Activated CD4-positive, alpha-beta T cell treated with anti-CD3 and anti-CD28 coated beads, Interleukin-2, amount 10 ng/mL, durations not matched to agents 24 days and 14 days (primary cell): ENCODE data around the gene HMOX2. TPM values are rescaled to one million over a fixed set of nuclear protein-coding genes. Genes with fewer than 3 reads are reported as not detected.

ENCODE experiments used
- DNase-seq: peaks from one replicate; pipeline ENCODE4 v3.0.0; 2022
- H3K27ac Mint-ChIP-seq: one replicate; pipeline ENCODE4 v1.8.0; 2022; ENCODE audit warnings: mild to moderate bottlenecking, mixed read lengths
- H3K27me3 Mint-ChIP-seq: one replicate; pipeline ENCODE4 v1.8.0; 2022; ENCODE audit warnings: mixed read lengths
- H3K36me3 Mint-ChIP-seq: one replicate; pipeline ENCODE4 v1.8.0; 2022; ENCODE audit warnings: low read depth, mild to moderate bottlenecking, mixed read lengths
- H3K4me1 Mint-ChIP-seq: one replicate; pipeline ENCODE4 v1.8.0; 2021; ENCODE audit warnings: mixed read lengths
- H3K4me3 Mint-ChIP-seq: one replicate; pipeline ENCODE4 v1.8.0; 2022; ENCODE audit warnings: mild to moderate bottlenecking, moderate library complexity, mixed read lengths
- H3K9me3 Mint-ChIP-seq: one replicate; pipeline ENCODE4 v1.8.0; 2021; ENCODE audit warnings: mixed read lengths
- intact Hi-C: fragments of 100-400 bp; cut with micrococcal nuclease; formaldehyde crosslinking; loops from one replicate; pipeline ENCODE4 v1.15.1; 2023
- total RNA-seq: library from RNA; stranded (reverse); gene quantifications from 2 replicates; pipeline ENCODE4 v1.2.3, GENCODE V29; 2022

The HMOX2 gene
- total RNA-seq, 1 donor from 2014 or later, result 64.3 TPM

DNA sequence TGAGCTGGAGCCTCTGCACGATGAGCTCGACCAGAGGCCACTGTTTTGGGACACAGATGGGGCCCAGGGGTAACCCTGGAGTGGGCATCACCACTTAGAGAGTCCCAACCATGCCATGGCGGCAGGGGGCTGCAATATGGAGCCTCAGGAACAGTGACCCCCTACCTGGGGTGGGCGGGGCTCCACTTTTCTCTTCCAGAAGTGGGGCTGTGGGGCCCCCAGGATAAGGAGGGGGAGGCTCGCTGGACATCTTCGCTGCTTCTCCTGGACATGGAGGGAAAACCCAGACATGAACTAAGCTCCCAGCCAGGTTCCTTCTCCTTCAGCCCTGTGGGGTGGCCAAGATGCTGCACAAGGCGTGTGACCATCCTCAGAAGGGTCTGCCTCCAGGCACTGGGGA is 37.7 kb downstream of the HMOX2 start:
- H3K9me3 Mint-ChIP-seq, result no peaks in the 10 kb centered on the region
- H3K4me1 Mint-ChIP-seq, result peaks cover 36% of the 10 kb centered on the region
- DNase-seq, result no peak
- intact Hi-C loops, result loop anchor here (2.0 kb wide), 2 partner anchors 15 to 35 kb away; no protein-coding TSS in a partner anchor
- peak overlapping the region; percentile 8 for H3K4me3 Mint-ChIP-seq
- H3K36me3 Mint-ChIP-seq, result peaks cover 35% of the 10 kb centered on the region
- H3K27ac Mint-ChIP-seq, result no peak overlapping the region
- no peaks in the 10 kb centered on the region for H3K27me3 Mint-ChIP-seq

DNA sequence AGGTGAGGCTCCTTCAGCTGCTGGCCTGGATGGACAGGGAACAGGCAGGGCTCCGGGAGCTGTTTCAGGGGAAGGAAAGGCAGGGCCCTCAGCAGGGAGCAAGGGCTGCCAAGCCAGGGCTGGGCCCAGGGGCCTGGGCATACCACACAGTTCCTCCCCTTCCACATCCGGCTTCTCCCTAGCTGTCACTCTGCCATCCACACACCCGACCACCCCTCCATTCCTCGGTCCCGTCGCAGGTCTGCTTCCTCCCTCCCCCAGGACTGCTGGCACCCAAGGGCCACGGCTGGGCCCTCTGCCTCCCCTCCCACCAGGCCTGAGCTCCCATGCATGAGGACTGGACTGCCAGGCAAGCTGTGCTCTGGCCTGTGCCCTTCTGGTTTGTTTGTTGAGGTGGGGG is 38.4 kb downstream of the HMOX2 start:
- Mint-ChIP-seq H3K27me3 (no peaks in the 10 kb centered on the region), H3K27ac (peak overlapping the region; percentile 79), H3K9me3 (no peaks in the 10 kb centered on the region), H3K4me3 (peak overlapping the region; percentile 69), H3K36me3 (peaks cover 35% of the 10 kb centered on the region), H3K4me1 (peaks cover 36% of the 10 kb centered on the region)
- intact Hi-C loops, result loop anchor here (1.0 to 2.0 kb wide), 3 partner anchors 9 to 34 kb away; no protein-coding TSS in a partner anchor
- DNase-seq, result no peak

DNA sequence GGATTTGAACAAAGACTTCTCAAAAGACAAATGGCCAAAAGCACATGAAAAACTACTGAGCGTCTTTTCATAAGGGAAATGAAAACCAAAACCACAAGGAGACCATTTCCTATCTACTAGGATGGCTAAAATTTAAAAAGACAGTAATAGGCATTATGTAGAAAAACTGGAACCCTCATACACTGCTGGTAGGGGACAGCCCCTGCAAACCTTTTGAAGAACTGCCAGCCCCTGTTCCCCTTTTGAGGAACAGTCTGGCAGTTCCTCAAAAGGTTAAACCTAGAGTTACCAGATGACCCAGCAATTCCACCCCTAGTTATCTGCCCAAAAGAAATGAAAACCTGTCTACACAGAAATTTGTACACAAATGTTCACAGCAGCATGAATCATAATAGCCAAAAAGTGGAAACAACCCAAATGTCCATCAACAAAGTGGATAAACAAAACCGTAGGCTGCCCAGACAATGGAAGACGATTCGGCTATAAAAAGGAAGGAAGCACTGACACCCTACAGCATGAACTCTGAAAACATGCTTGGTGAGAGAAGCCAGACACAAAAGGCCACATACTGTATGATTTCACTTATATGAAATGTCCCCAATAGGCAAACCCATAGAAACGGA is 39.5 kb downstream of the HMOX2 start:
- H3K27ac Mint-ChIP-seq, result peak overlapping the region; percentile 79
- H3K36me3 Mint-ChIP-seq, result peaks cover 30% of the 10 kb centered on the region
- peak overlapping the region; percentile 69 for H3K4me3 Mint-ChIP-seq
- no peaks in the 10 kb centered on the region for H3K27me3 Mint-ChIP-seq
- no peaks in the 10 kb centered on the region for H3K9me3 Mint-ChIP-seq
- peaks cover 34% of the 10 kb centered on the region for H3K4me1 Mint-ChIP-seq
- intact Hi-C loops, result loop anchor here (1.0 to 2.0 kb wide), 3 partner anchors 10 to 33 kb away; no protein-coding TSS in a partner anchor
- DNase-seq, result no peak

DNA sequence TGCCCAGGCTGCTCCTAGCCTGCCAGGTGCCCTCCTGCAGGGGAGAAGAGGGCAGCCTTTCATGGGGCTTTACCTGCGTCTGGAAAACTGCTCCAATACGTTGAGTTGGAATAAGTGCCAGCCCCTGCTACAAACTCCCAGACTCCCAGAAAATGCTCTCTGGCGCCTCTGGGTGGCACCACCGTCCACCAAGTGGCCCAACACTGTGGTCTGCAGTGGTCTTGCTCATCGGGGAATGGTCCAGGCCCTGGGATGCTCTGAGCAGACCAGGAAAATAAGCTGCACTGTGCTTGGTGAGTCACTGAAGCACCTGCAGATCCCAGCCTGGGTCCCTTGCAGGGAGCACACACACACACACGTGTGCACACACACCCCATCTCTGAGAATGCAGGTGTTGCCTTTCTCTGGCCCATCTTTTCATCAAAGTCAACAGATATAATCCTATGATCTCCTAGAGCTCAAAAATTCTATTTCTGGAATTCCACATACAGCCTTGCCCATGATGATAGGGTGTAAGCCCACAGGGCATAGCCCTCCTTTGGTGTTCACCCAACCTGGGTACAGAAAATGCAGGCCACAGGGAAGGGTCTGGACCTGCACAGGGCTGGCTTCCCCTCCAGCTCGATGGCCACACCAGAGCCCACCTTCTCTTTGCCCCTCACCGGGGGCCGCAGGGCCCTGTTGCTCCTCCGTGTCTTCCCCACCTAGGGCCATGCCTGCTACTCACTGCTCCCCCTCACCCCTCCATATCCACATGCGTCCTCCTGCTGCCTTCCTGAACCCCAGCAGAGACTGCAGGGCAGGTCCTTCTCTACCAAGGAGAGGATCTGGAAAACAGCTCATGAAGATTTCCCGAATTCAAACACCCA is 41.8 kb downstream of the HMOX2 start:
- Mint-ChIP-seq H3K4me3 (no peak overlapping the region), H3K9me3 (no peaks in the 10 kb centered on the region), H3K36me3 (peaks cover 18% of the 10 kb centered on the region), H3K27me3 (no peaks in the 10 kb centered on the region), H3K27ac (no peak overlapping the region), H3K4me1 (peaks cover 30% of the 10 kb centered on the region)
- no peak for DNase-seq
- intact Hi-C loops, result no loop called here

DNA sequence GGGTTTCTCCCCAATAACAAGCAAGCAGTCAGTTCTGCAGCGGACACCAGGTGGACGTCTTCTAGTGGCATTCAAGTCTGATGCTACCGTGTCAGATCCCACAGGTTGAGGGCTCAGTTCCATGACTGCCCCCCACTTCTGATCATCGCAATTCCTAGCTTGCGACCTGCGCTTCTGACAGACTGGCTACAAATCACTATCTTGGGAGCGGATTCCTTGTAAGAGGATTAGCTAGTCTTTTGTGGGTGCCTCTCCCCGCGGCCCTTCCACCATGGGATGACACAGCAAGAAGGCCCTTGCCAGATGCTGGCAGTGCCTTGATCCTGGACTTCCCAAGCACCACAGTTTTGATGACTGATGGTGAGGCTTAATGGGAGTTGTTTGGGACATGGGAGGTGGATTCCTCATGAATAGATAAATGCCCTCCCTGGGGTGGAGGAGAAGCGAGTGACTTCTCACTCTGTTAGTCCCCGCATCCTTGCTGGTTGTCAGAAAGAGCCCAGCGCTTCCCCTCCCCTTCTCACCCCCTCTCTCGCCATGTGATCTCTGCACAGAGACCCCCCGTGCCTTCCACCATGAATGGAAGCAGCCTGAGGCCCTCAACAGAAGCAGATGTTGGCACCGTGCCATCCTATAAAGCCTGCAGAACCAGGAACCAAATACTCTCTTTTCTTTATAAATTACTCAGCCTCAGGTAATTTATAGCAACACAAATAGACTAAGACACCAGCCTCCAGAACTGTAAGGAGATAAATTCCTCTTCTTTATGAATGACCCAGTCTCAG is 43.3 kb downstream of the HMOX2 start:
- H3K36me3 Mint-ChIP-seq, result peaks cover 14% of the 10 kb centered on the region
- no peak for DNase-seq
- peaks cover 24% of the 10 kb centered on the region for H3K4me1 Mint-ChIP-seq
- no peak overlapping the region for H3K4me3 Mint-ChIP-seq
- no peaks in the 10 kb centered on the region for H3K27me3 Mint-ChIP-seq
- intact Hi-C loops, result no loop called here
- no peak overlapping the region for H3K27ac Mint-ChIP-seq
- no peaks in the 10 kb centered on the region for H3K9me3 Mint-ChIP-seq

DNA sequence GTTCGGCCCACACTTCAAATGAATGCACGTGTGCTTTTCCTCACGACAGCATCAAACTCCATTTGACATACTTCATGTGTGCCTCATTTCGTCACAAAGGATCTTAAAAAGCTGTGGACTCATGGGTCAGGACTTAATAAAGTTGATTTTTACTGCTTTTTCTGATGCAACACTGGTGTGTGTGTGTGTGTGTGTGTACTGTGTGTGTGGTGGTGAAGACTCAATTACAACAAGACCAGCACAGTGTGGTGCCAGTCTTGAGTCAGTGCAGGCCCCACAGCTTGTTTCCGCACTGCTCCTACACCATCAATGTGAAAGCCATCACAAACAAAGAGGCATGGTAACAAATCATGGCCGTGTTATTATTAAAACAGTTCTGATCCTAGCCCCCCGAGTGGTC is 44.7 kb downstream of the HMOX2 start:
- Mint-ChIP-seq H3K27me3 (no peaks in the 10 kb centered on the region), H3K27ac (no peak overlapping the region), H3K4me3 (no peak overlapping the region), H3K4me1 (peaks cover 11% of the 10 kb centered on the region), H3K36me3 (peaks cover 8% of the 10 kb centered on the region), H3K9me3 (no peaks in the 10 kb centered on the region)
- intact Hi-C loops, result no loop called here
- no peak for DNase-seq

DNA sequence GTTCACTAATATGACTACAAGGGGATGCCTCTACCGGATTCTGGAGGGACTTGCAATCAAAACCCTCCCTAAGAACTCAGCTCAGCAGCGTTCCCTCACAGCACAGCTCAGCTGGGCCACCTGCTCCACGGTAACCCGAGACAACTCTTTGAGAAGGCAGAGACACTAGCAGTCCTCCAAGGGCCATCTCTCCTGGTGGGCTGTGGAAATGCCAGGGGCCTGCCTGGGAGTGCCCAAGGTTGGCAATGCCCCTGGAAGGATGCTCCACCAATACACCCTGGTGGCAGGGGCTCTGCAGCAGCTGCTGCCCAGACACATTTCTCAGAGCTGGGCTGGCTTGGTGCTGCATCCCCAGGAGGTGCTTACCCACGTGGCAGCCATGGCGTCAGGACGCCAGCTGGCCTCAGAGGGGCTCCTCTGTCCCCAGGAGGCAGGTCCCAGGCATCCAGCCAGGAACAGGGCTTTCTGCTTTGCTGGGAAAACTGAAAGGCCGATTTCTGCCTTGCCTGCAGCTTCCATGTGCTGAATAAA is 45.9 kb downstream of the HMOX2 start:
- Mint-ChIP-seq H3K27me3 (no peaks in the 10 kb centered on the region), H3K27ac (no peak overlapping the region), H3K4me3 (no peak overlapping the region), H3K36me3 (peaks cover 9% of the 10 kb centered on the region), H3K9me3 (no peaks in the 10 kb centered on the region), H3K4me1 (peaks cover 13% of the 10 kb centered on the region)
- intact Hi-C loops, result no loop called here
- no peak for DNase-seq

DNA sequence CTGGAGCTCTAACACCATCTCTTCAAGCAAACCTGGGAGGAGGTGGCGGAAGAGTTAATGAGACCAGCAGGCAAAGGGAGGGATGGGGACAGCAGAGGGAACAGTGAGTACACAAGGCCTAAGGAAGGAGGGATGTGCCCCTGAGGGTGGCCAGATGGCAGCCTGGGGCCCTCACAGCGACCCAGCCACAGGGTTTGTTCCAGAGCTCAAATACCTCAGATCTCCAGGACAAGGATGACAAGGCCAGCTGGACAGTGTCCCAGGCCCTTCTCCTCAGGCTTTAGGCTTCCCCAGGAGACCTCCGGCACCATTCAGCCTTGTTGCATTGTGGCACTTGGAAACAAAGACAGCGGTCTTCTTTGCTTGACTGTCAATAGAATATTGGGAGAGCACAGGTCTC is 47.5 kb downstream of the HMOX2 start:
- Mint-ChIP-seq H3K36me3 (peaks cover 9% of the 10 kb centered on the region), H3K27me3 (no peaks in the 10 kb centered on the region), H3K9me3 (no peaks in the 10 kb centered on the region), H3K27ac (no peak overlapping the region), H3K4me1 (peaks cover 15% of the 10 kb centered on the region), H3K4me3 (no peak overlapping the region)
- DNase-seq, result no peak
- intact Hi-C loops, result no loop called here

DNA sequence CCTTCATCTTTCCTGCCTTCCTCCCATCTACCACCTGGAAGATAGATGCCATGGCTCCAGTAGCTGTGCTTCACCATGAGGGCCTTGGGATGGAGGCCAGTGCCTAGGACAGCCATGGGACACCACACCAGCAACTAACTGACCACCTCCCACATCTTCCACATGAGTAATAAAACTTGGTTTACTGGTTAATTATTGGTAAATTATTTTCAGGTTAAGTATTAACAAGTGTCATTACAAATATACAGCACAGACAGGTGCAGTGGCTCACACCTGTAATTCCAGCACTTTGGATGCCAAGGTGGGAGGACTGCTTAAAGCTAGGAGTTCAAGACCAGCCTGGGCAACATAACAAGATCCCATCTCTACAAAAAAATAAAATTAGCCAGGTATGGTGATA is 48.4 kb downstream of the HMOX2 start:
- H3K27ac Mint-ChIP-seq, result no peak overlapping the region
- H3K4me1 Mint-ChIP-seq, result peaks cover 22% of the 10 kb centered on the region
- H3K4me3 Mint-ChIP-seq, result no peak overlapping the region
- intact Hi-C loops, result no loop called here
- DNase-seq, result no peak
- H3K36me3 Mint-ChIP-seq, result peaks cover 10% of the 10 kb centered on the region
- H3K9me3 Mint-ChIP-seq, result no peaks in the 10 kb centered on the region
- no peaks in the 10 kb centered on the region for H3K27me3 Mint-ChIP-seq

DNA sequence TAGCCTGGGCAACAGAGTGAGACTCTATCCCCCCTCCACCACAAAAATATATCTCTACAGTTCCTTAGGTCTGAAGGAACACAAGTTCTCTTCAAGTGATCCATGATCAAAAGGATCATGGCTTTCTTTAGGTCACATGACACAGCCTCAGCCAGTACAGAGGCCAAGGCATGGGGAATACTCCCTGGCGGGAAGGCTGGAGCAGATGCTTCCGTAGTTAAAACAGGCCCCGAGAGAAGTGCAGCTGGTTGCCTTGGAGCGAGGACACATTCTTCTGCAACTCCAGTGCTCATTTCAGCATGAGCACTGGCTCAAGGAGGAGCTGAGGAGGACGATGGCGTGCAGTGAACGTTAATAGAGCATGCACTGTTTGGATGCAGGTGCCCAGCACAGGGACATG is 48.9 kb downstream of the HMOX2 start:
- no peaks in the 10 kb centered on the region for H3K27me3 Mint-ChIP-seq
- H3K36me3 Mint-ChIP-seq, result peaks cover 9% of the 10 kb centered on the region
- H3K9me3 Mint-ChIP-seq, result no peaks in the 10 kb centered on the region
- intact Hi-C loops, result no loop called here
- H3K27ac Mint-ChIP-seq, result no peak overlapping the region
- H3K4me1 Mint-ChIP-seq, result peaks cover 26% of the 10 kb centered on the region
- H3K4me3 Mint-ChIP-seq, result no peak overlapping the region
- DNase-seq, result no peak

DNA sequence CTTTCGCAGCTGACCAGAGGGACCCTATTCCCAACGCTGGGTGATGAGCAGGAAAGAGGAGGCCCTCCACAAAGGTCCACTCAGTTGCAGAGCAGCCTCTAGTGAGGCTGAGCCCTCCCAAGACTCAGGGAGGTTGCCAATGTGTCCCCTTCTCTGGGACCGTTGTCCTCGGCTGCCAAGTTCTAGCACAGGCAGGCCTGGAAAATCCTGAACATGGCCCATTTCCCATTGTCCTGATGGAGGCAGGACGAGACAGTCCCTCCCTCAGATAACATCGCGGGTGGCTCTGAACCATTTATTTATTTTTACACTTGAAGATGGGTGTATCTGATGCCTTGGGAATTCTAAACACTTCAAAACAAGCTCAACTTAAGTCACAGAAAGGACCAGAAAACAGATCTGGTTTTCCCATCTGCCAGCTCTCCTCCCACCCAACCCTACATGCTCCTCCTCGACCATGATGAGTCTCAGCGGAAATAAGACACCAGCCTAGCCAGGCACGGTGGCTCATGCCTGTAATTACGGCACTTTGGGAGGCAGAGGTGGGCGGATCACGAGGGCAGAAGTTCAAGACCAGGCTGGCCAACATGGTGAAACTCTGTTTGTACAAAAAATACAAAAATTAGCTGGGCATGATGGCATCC is 49.6 kb downstream of the HMOX2 start:
- Mint-ChIP-seq H3K4me3 (no peak overlapping the region), H3K27me3 (no peaks in the 10 kb centered on the region), H3K36me3 (peaks cover 11% of the 10 kb centered on the region), H3K4me1 (peaks cover 28% of the 10 kb centered on the region), H3K9me3 (no peaks in the 10 kb centered on the region), H3K27ac (no peak overlapping the region)
- intact Hi-C loops, result no loop called here
- DNase-seq, result no peak

DNA sequence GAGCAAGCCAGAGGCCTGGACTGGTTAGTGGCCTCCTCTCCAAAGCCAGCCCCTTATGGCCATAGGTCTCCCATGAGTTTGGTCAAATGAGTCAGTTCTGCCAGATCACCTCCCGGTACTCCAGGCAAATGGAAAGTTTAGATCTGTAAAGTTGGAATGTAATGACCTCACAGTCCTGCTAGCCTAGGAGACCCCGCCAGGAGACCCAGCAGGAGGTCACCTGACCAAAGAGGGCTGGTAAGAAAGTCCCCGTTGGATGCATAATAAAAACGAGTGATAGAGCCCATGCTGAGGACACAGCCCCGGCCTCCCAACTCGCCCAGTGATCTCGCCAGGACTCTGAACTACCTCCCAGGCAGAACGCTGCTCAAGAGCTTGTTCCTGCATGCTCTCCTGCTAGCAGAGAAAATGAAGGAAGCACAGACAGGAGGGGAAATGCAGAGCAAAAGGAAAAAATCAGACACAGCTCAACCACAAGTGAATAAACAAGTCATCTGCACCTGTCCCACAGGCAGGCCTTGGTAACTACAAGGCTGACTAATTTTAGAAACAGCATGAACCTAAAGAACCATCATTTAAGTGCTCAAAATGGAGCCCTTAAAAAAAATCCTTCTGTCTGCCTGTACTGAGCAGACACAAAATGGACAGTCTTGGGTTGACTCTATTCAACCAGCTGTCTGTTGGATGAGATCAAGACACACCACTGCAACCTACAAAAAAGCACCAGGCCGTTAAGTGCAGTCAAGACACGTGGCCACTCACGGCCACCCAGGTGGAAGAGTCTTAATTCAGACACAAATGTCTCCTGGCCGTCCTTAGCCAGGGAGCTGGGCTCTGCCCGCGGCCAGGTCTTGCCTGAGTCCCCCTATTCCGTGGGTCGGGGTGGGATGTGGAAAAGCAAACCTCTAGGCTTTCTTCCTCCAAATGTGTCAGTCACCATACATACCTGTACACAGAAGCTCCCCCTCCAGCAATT is 53.2 kb downstream of the HMOX2 start:
- Mint-ChIP-seq H3K27ac (peak overlapping the region; percentile 92), H3K27me3 (no peaks in the 10 kb centered on the region), H3K36me3 (peaks cover 22% of the 10 kb centered on the region), H3K9me3 (no peaks in the 10 kb centered on the region), H3K4me3 (peak overlapping the region; percentile 56), H3K4me1 (peaks cover 35% of the 10 kb centered on the region)
- DNase-seq, result peak; percentile 76
- intact Hi-C loops, result loop anchor here (1.0 to 10.0 kb wide), 3 partner anchors 9 to 425 kb away; partner anchors contain the start of genes CDIP1 and SEC14L5
